K562 (cell line): Measurements from ENCODE around the gene TRIM4. TPM values are rescaled to one million over a fixed set of nuclear protein-coding genes. Genes with fewer than 3 reads are reported as not detected.

Experiments
- ARID4B ChIP-seq: sonication (generic); formaldehyde crosslinking; IDR thresholded peaks from 2 replicates; pipeline ENCODE4 v1.8.0; 2022; ENCODE audit warnings: mild to moderate bottlenecking, missing genetic modification reagents
- EWSR1 ChIP-seq: fragments of 450-650 bp; IDR thresholded peaks from 2 replicates; pipeline ENCODE4 v1.6.1; 2018; ENCODE audit warnings: borderline replicate concordance, mild to moderate bottlenecking, low read depth, moderate library complexity; ENCODE audit not compliant: partially characterized antibody
- HDGF ChIP-seq: fragments of 450-650 bp; IDR thresholded peaks from 2 replicates; pipeline ENCODE4 v1.6.1; 2016
- KAT7 ChIP-seq: sonication (generic); formaldehyde crosslinking; IDR thresholded peaks from 2 replicates; pipeline ENCODE4 v1.8.0; 2022; ENCODE audit warnings: missing genetic modification reagents, mild to moderate bottlenecking, borderline replicate concordance
- LCOR ChIP-seq: sonication (generic); formaldehyde crosslinking; IDR thresholded peaks from 2 replicates; pipeline ENCODE4 v1.8.0; 2022; ENCODE audit warnings: mild to moderate bottlenecking, missing genetic modification reagents
- NCOA4 ChIP-seq: fragments of 450-650 bp; IDR thresholded peaks from 2 replicates; pipeline ENCODE4 v1.6.1; 2018; ENCODE audit warnings: mild to moderate bottlenecking; ENCODE audit not compliant: partially characterized antibody
- NR2C1 ChIP-seq, 2 experiments: fragments of 450-650 bp; IDR thresholded peaks; 2 replicates each; pipeline ENCODE4 v1.6.1; 2017; ENCODE audit warnings: mild to moderate bottlenecking in 2 of 2, antibody characterized with exemption in 1 of 2, inconsistent platforms in 1 of 2, missing compliant biosample characterization in 1 of 2, missing genetic modification characterization in 1 of 2
- POLR2G ChIP-seq: fragments of 200-400 bp; formaldehyde crosslinking; IDR thresholded peaks from 2 replicates; pipeline ENCODE4 v1.6.1; 2017; ENCODE audit warnings: low read depth, mild to moderate bottlenecking, antibody characterized with exemption, low read length, moderate library complexity
- POLR3A ChIP-seq: IDR thresholded peaks from 2 replicates; pipeline ENCODE4 v1.6.1; 2011; ENCODE audit warnings: borderline replicate concordance, mild to moderate bottlenecking, moderate library complexity; ENCODE audit not compliant: insufficient read length, insufficient read depth; ENCODE audit errors: extremely low read depth
- RBM14 ChIP-seq: fragments of 200-400 bp; formaldehyde crosslinking; IDR thresholded peaks from 2 replicates; pipeline ENCODE4 v1.6.1; 2018; ENCODE audit warnings: low read depth, mild to moderate bottlenecking, low read length, moderate library complexity, borderline replicate concordance; ENCODE audit not compliant: insufficient read depth
- RBM15 ChIP-seq: fragments of 200-400 bp; formaldehyde crosslinking; IDR thresholded peaks from 2 replicates; pipeline ENCODE4 v1.6.1; 2018; ENCODE audit warnings: mild to moderate bottlenecking, low read length, moderate library complexity; ENCODE audit not compliant: insufficient read depth
- RBM22 ChIP-seq: fragments of 200-400 bp; formaldehyde crosslinking; IDR thresholded peaks from 2 replicates; pipeline ENCODE4 v1.6.1; 2018; ENCODE audit warnings: low read length, low read depth; ENCODE audit not compliant: poor library complexity, severe bottlenecking
- SIN3B ChIP-seq: fragments of 450-650 bp; IDR thresholded peaks from 2 replicates; pipeline ENCODE4 v1.6.1; 2017; ENCODE audit warnings: low read depth, mild to moderate bottlenecking, moderate library complexity
- TOE1 ChIP-seq, 2 experiments: fragments of 450-650 bp in 1 of 2; sonication (generic) in 1 of 2; formaldehyde crosslinking in 1 of 2; IDR thresholded peaks; 2 replicates each; pipeline versions ENCODE4 v1.7.1 to v1.8.0; 2016 to 2022; ENCODE audit warnings: borderline replicate concordance in 2 of 2, mild to moderate bottlenecking in 2 of 2, antibody characterized with exemption in 1 of 2, inconsistent platforms in 1 of 2, low read depth in 1 of 2, missing genetic modification reagents in 1 of 2, moderate library complexity in 1 of 2
- ZNF134 ChIP-seq: fragments of 250-450 bp; sonication (Bioruptor Pico); conservative IDR thresholded peaks from 2 replicates; pipeline ENCODE4 v1.4.0; 2020
- ZNF316 ChIP-seq: fragments of 450-650 bp; IDR thresholded peaks from 2 replicates; pipeline ENCODE4 v1.6.1; 2016
- ZNF354B ChIP-seq: fragments of 250-450 bp; sonication (Bioruptor Pico); IDR thresholded peaks from 2 replicates; pipeline ENCODE4 v1.4.0; 2020
- ZNF384 ChIP-seq: IDR thresholded peaks from 2 replicates; pipeline ENCODE4 v1.6.1; 2012; ENCODE audit warnings: low read depth, low read length, improper control_type of control experiment
- ZNF408 ChIP-seq: fragments of 250-450 bp; sonication (Bioruptor Pico); IDR thresholded peaks from 2 replicates; pipeline ENCODE4 v1.4.0; 2020; ENCODE audit warnings: low read depth, mild to moderate bottlenecking, moderate library complexity
- ZNF444 ChIP-seq: fragments of 250-450 bp; sonication (Bioruptor Pico); IDR thresholded peaks from 2 replicates; pipeline ENCODE4 v1.4.0; 2020; ENCODE audit warnings: mild to moderate bottlenecking, moderate library complexity
- polyA plus RNA-seq, 8 experiments: library from polyadenylated mRNA; depleted of rRNA in 4 of 8; stranded (reverse) in 5 of 8; unstranded in 3 of 8; fragments of >200 nt; fragmentation: Nextera tagmentation in 2 of 8; fragmentation: Illumina TruSeq in 1 of 8; extraction: Ambion mirVana in 2 of 8; extraction: Trizol in 1 of 8; gene quantifications; 2 replicates each; pipeline versions ENCODE4 v1.2.1 to v1.2.3, GENCODE V29; 2011 to 2014; ENCODE audit warnings: inconsistent platforms in 1 of 8, missing spikeins in 1 of 8
- total RNA-seq, 7 experiments: library from RNA; depleted of rRNA in 6 of 7; stranded (reverse); fragments of >200 nt in 6 of 7; fragmentation: Illumina TruSeq in 2 of 7; extraction: Trizol in 2 of 7; gene quantifications; 2 replicates each; pipeline versions ENCODE4 v1.2.1 to v1.2.3, GENCODE V29; 2011 to 2021; ENCODE audit warnings: low replicate concordance in 1 of 7
- TF ChIP-seq, protein P1 (sequence below): fragments of 250-450 bp; sonication (Bioruptor Pico); IDR thresholded peaks from 2 replicates; pipeline ENCODE4 v1.4.0; 2020; ENCODE audit warnings: borderline replicate concordance
- TF ChIP-seq, protein P2 (sequence below): sonication (generic); formaldehyde crosslinking; IDR thresholded peaks from 2 replicates; pipeline ENCODE4 v1.9.0; 2022; ENCODE audit warnings: mild to moderate bottlenecking, missing genetic modification reagents

TRIM4 gene
- total and polyA plus RNA-seq, 9 of the 15 experiments (the other 6 are each of a cell fraction or from before 2014, with no cell fraction given) = 6.2 to 28.3 (median 22.4) TPM

DNA sequence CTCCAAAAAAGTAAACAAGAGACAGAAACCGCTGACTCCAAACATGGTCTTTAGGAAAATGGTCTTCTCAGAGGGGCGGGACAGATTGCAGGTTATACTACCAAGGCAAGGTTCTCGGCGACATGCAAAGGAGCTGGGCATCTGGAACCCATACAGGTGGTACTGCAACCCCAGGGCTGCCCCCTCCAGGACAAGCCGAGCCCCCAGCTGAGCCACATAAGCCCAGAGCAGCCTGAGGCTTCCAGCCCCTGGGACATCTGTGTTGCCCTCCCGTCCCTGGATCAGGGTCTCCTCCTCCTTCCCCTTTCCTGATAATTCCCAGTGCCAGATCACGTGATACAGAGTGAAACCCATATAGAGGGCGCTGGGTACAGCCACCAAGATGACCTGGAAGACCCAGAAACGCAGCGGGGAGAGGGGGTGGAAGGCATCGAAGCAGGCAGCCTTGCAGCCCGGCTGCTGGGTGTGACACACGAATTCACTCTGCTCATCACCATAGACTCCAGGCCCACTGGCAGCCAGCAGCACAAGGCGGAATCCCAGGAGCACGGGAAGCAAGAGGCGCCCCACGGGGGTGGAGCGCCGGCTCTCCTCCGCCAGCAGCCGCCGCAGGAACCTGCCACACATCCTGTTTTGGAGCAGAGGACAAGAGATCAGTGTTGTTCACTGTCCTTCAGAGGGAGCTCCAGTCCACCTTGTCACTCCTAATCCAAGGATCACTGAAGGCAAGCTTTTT is 9.8 kb upstream of the TRIM4 start, which contains the start of gene GJC3 (continued):
- TF ChIP-seq TOE1 (IDR thresholded peaks at IDR 0.05; ENCODE audit: borderline replicate concordance) (peak; percentile 93), TOE1 (CRISPR knock-in tag; IDR thresholded peaks at IDR 0.05; ENCODE audit: borderline replicate concordance, low read depth) (no peak), KAT7 (CRISPR knock-in tag) (no peak), POLR2G (peak; percentile 58; the same call in 1 of the 2 replicates), LCOR (CRISPR knock-in tag) (no peak), HDGF (no peak), ZNF134 (no peak), EWSR1 (no peak), RBM22 (no peak), ZNF444 (CRISPR knock-in tag) (no peak), ZNF354B (CRISPR knock-in tag) (no peak), RBM14 (no peak), ZNF316 (no peak), NCOA4 (no peak), ZNF384 (0 out of 2 replicates have a peak, but pooled peaks have one; percentile 10), ARID4B (CRISPR knock-in tag) (no peak), NR2C1 (IDR thresholded peaks at IDR 0.05) (no peak), NR2C1 (tag; IDR thresholded peaks at IDR 0.05) (no peak), SIN3B (no peak), RBM15 (no peak), POLR3A (no peak), ZNF408 (CRISPR knock-in tag) (no peak)
- TF ChIP-seq, protein P1, sequence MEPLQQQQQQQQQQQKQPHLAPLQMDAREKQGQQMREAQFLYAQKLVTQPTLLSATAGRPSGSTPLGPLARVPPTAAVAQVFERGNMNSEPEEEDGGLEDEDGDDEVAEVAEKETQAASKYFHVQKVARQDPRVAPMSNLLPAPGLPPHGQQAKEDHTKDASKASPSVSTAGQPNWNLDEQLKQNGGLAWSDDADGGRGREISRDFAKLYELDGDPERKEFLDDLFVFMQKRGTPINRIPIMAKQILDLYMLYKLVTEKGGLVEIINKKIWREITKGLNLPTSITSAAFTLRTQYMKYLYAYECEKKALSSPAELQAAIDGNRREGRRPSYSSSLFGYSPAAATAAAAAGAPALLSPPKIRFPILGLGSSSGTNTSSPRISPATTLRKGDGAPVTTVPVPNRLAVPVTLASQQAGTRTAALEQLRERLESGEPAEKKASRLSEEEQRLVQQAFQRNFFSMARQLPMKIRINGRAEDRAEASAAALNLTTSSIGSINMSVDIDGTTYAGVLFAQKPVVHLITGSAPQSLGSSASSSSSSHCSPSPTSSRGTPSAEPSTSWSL (CRISPR knock-in tag) = no peak
- TF ChIP-seq, protein P2, sequence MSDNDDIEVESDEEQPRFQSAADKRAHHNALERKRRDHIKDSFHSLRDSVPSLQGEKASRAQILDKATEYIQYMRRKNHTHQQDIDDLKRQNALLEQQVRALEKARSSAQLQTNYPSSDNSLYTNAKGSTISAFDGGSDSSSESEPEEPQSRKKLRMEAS (CRISPR knock-in tag) = no peak
